ENCODE measurements around the gene DRAXIN.

DNA sequence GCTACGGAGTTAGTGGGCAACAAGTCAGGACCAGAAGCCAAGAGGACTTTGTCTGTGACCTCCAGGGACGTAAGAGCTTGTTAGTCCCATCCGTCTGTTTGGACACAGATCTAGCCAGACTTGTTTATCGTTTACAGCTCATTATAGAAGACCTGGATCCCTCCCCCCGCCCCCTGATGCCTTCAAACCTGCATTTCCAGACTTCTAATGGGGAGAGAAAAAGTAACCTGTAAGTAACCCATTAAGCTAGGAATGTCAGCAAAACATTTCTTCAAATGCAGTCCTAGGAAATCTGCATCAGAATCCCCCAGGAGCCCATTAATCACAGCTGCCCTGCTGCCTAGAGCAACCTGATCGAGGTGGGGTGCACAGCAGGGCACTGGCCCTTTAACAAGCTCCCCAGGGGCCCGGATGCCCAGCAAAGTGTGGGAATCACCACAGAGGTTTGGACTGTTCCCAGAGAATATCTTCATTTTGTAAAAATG is 9.2 kb upstream of the DRAXIN start:
- TF ChIP-seq, protein P1, sequence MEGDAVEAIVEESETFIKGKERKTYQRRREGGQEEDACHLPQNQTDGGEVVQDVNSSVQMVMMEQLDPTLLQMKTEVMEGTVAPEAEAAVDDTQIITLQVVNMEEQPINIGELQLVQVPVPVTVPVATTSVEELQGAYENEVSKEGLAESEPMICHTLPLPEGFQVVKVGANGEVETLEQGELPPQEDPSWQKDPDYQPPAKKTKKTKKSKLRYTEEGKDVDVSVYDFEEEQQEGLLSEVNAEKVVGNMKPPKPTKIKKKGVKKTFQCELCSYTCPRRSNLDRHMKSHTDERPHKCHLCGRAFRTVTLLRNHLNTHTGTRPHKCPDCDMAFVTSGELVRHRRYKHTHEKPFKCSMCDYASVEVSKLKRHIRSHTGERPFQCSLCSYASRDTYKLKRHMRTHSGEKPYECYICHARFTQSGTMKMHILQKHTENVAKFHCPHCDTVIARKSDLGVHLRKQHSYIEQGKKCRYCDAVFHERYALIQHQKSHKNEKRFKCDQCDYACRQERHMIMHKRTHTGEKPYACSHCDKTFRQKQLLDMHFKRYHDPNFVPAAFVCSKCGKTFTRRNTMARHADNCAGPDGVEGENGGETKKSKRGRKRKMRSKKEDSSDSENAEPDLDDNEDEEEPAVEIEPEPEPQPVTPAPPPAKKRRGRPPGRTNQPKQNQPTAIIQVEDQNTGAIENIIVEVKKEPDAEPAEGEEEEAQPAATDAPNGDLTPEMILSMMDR (IDR thresholded peaks at IDR 0.05; ENCODE audit: low read depth, low read length), result no peak
- no peak for TF ChIP-seq EZH2phosphoT487 (IDR thresholded peaks at IDR 0.05; ENCODE audit: low read depth)
